Globus pallidus (tissue), 1 donor: ENCODE data around the gene PASK.

Experiments
- DNase-seq: peaks from one replicate; pipeline ENCODE4 v3.0.0-alpha.2; 2015; ENCODE audit warnings: low spot score

PASK gene

GRCh38 chr2:241126201-241126611, 23.1 kb downstream of the PASK start:
- no peak for DNase-seq

DNA sequence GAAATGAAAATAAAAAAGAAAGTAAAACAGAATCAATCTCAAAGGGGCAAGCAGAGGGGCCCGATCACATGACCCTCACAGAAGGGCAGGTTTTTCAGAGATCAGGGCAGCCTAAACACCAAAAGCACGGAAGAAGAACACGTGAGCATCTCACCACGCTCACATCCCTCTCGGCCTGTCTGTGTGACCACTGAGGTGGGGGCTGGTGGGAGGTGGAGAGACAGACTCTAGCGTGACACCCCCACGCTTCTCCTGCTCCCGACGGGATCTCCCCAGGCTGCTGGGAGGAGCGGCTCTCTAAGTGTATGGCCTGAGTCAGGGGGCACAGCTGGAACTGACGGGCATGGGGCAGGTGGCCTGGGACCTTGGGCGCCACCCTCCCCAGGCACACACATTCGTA, 23.6 kb downstream of the PASK start:
- DNase-seq: no peak

DNA sequence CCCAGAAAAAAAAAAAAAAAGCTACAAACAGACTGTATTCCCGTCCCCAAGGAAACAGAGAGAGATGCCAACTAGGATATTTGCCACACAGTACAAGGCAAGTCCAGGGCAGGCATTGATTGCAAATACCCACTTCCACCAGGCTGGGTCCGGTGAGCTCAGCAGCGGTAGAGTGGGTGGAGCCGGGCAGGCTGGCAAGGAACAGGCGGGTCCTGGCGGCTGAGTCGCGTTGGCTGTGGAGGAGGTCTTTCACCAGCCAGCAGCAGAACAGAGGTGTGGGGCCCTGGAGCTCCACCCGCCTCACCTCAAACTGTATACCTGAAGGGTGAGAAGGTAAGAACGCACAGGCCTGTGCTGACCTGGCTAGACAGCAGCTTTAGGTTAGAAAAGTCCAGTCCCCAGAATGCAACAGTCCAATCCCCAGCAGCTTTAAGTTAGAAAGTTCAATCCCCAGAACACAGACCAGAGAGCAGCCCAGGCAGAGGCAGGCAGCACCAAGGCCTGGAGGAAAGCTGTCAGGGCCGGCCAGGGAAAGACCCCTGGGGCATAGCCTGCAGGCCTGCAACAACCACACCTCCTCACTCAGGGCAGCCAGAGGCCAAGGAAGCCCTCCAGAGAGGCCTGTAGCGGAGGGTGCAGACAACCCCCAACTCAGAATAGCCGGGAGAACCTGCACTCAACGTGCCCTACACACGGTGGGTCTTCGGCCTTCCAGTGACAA, 25.3 kb downstream of the PASK start:
- no peak for DNase-seq

DNA sequence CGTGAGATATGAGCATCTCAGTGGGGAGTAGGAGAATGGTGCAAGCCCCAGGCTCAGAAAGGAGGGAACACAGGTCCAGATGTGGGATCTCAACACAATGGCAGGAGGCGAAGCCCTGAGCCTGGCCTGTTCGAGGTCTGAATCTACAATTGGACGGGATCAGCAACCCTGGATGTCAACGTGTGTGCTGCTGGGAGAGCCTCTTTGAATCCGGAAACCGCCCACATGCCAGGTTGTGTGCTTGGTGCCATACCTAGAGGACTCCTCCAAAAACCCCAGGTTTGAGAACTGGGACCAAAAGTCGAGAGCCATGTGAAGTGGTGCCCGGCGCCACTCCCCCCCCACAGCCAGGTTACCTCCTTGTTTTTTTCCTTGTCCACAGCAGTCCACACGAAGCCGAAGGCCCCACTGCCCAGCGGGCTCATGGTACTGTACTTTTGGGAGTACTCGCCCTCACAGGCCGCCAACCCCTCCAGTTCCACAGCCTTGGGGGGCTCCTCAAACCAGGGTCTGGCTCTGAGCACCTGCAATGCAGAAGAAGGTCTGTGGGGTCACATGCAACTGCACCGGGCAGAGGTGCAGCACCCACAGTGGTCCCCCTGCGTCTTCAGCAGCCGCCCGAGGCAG, 26.8 kb downstream of the PASK start:
- DNase-seq: no peak

DNA sequence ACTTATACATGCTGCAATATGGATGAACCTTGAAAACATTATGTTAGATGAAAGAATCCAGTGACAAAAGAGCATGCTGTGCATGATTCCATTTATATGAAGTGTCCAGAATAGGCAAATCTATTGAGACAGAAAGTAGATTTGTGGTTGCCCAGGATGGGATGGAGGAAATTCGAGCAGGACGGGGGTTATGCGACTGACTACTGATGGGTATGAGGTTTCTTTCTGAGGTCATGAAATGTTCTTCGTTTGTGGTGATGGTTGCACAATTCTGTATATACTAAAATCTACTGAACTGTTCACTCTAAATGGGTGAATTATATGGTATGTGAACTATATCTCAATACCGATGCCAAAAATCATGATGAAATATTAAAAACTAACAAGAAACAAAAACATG, 28.3 kb downstream of the PASK start:
- DNase-seq: no peak

DNA sequence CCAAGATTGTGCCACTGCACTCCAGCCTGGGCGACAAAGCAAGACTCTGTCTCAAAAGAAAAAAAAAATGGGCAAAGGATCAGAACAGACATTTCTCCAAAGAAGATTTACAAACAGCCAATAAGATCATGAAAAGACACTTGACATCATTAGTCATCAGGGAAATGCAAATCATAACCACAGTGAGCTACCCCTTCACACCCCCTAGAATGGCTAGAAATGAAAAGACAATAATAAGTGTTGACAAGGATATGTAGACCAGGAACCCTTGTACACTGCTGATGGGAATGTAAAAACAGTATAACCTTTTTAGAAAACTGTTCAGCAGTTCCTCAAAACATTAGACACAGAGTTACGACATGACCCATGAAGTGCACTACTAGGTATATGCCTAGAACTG, 28.8 kb downstream of the PASK start:
- no peak for DNase-seq

- DNase-seq: no peak
Measured at GRCh38 chr2:241118737-241119505, 30.4 kb downstream of the PASK start.

DNA sequence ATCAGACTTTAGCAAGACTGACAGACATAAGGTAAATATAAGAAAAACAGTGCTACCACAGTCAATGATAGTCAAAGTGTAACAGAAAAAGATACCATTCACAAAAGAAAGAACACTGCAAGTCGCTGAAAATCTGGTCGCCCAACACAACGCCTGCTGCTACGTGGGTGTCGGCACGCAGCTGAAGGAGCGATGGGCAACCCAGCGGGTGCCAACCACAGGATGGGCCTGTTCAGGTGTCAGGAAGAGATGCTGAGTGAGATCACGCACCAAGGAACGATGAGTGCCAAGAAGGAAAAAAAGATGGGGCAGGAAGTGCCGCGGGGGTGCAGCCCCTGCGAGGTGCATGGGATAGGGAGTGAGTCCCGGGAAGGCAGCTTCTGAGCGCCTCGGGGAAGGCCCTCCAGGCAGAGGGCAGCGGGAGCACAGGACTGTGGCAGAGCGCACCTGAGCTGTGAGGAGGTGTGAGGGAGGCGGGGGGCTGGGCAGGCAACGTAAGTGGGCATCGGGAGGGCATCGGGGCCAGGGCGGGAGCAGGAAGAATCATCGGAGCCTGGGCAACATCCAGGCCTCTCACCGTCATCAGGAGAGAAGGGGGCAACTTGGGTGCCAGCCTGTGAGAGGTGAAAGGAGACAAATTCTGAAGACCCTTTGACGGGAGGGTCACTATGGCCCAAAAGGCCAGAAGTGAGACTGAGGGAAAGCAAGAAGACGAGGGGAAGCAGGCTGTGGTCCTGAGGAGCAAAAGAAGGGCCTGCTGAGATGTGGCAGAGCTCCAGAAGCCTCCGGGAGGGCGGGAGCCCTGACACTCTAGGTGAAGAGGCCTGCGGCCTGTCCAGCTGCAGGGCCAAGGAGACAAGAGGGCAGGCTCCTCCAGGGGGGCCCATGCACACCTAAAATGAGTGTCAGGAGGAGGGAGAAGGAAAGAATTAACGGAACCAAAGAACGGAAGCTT, 32.4 kb downstream of the PASK start:
- DNase-seq: no peak

GRCh38 chr2:241115361-241115760, 33.9 kb downstream of the PASK start:
- no peak for DNase-seq

DNA sequence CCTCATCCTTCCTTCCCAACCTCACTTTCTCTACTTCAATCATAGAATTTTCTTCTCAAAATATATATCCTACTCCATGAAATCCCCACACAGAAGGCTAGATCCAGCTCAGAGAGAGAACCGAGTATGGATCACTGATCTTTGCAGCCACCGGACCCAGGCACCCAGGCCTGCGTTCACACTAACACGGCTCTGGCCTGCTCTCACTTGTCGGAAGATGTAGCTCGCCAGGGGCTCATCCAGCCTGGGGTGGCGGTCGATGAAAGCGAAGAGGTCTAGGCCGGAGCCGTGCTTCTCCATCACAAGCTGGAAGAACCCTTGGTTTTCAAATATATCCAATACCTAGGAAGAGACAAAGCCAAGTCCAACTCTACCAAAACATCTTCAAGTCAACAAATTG, 34.4 kb downstream of the PASK start:
- no peak for DNase-seq

DNA sequence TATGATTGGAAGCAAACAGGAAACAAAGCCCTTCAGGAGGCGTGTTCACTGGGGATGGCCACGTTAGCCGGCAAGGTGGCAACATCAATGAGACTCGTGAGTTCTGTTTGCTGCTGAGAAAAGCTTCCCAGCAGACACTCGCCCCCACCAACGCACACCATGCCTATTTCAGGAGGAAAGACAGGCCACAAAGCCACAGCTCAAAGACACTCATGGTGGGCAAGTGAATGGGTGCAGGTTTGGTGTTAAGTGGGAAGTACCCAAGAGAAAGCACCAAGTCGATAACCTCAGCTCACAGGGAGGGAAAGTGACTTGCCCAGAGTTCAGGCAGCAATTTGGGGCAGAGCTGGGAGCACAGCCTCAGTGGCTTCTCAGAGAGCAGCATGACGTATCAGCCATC, 36.7 kb downstream of the PASK start:
- DNase-seq: no peak

DNA sequence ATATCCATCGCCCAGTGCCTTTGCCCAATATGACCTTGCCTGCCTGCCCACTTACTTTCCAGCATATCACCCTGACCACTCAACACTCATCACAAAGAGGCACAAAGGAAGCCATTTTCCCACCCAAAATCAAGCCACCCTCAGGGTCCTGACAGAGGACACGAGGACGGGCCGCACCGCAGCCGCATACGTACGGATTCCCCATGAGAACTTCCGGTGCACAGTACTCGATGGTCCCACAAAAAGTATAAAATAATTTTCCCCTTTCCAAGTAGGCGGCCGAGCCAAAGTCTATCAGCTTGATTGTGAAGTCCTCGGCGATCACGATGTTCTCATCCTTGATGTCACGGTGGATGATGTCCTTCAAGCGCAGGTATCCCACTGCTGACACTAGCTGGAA, 37.2 kb downstream of the PASK start:
- no peak for DNase-seq

- no peak for DNase-seq
Measured at GRCh38 chr2:241111440-241111805, 37.8 kb downstream of the PASK start.

DNA sequence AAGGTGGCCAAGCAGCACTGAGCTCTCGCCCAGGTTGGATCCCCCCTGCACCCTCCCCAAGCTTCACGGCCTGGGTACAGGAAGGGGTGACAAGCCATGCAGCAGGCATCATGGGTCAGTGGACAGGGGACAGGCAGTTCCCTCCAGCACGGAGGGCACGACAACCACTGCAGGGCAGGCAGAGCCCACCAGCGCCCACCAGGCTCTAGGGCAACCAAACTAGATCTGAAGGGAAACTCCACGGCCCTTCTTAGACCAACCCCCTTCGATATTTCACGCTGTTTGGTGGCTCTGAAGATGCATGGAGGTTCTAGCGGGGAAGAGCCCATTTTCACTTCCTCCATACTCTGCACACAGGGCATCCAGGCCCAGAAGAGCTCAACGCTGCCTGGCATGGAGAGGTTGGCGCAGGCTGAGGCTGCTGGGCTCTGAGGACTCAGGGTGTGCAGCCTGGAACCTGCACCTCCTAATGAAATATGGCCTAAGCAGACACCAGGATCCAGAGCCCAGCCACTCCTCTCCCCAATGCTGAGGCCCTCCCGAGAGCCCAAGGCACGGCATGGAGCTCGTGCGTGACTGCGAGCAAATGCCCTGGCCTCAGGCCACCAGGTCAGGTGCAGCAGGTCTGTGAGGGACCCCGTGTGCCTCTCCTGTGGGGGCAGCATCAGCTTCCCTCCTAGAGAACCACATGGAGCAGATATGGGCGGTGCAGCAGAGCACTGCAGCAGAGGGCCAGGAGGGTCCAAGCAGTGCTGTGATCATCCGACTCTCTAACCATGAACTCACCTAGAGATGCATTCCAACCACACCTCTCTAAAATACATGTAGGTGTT, 38.4 kb downstream of the PASK start:
- DNase-seq: no peak

DNA sequence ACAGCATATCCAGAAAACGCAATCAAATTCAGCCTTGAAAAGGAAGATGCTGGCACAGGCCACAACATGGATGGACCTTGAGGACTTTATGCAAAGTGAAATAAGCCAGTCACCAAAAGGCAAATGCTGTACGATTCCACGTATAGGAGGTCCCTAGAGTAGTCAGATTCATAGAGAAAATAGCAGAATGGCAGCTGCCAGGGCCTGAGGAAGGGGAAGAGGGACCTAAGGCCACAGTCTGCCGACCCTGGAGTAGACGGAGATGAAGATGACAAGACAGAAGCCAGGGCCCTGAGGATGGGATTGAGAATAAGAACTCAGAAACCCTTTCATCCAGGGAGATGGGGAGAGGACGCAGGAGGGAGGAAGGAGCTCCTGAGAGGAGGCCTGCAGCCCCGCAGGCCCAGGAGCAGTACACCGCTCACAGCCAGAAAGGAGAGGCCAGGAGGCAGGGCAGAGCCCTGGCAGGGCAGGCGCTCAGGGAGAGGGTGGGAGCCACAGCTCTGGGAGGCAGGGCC, 39.1 kb downstream of the PASK start:
- DNase-seq: no peak

DNA sequence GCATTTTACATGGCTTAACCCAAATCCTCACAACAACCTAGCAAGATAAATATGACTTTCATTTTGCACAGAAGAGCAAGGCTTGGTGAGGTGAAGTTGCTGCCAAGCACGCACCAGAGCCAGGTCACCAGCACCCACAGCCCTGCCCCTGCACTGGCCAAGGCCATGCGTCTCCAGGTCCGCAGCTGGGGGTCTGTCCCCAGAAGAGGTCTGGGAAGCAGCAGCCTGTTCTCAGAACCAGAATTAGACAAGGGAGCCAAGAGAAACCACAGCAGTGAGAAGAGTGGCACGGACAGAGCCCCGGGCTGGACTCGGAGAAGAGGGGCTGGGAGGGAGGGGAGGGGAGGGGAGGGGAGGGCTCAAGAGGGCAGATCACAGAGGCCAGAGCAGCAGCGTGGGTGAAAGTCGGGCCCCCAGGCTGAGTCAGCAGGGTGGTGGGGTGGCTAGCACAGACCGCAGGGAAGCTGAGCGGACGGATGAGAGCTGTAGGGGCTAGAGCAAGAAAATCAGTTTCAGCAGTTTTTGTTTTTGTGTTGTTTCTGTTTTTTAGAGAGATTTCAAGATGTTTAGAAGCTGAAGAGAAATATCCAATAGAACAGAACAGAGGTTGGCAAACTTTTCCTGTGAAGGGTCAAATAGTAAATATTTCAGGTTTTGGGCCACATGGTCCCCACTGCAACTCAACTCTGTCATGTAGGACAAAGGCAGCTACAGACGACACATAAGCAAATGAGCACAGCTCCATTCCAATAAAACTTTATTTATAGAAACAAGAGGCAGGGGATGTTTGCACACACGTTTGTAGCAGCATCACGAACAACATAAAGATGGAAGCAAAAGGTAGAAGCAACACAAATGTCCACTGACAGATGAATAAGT, 39.8 kb downstream of the PASK start:
- no peak for DNase-seq

DNA sequence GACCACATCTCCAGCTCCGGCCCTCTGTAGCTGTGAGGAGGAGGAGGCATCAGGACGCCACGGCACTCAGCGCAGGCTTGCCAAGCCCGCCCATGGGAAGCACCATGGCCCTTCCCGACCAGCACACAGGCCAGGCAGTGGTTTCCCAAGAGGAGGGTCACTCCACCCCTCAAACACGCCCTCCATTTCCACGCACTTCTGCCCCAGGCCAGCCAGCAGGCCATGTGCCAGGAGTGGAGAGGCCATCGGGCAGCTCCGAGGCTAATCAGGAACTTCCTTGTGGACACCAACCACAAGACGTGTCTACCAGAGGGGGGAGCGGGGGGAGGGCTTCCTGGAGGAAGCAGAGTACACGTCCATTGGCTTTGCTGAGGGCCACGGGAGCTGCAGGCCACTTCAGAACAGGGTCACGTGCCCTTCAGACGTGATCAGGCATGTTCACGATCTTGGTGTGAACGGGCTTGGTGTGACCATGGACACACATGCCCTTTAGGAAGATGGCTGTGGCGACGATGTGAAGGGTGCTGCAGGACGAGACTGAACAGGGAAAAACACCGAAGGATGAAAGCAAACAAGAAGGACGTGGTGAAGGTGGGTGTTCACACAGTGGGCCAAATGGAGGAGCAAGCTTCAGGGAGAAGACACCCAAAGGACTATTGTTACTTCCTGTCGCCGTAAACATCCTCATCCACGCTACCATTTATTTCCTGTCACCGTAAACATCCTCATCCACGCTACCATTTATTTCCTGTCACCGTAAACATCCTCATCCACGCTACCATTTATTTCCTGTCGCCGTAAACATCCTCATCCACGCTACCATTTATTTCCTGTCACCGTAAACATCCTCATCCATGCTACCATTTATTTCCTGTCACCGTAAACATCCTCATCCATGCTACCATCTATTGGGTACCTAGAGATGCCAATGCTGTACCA, 40.7 kb downstream of the PASK start:
- DNase-seq: no peak

- DNase-seq: no peak
Measured at GRCh38 chr2:241107031-241107783, 42.1 kb downstream of the PASK start.
